Measurements from ENCODE around the gene SCG2. TPM values are rescaled to one million over a fixed set of nuclear protein-coding genes. Genes with fewer than 3 reads are reported as not detected.

The SCG2 gene
- total and polyA plus RNA-seq, 2 of the 4 experiments (the other 2 are of a cell fraction) = 0.36 to 0.46 TPM

DNA sequence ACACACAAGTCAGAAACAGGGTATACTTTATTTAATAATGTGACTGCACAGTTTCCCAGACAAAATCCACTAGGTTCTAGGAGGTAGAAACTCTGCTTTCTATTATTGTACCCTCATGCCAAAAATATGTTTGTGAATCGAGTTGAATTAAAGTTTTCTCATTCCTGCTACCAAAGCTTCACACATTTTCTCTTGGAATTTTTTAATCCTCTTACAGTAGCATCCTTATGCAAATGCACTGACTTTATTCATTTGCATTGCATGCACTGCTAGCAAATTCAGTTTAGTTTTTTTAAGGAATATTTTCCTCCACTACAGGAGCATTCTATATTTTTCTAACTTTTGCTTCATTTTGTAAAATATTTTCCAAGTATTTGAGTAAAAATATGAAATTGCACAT lies 4.8 kb upstream of the SCG2 start:
- no TSS peak for BruUV-seq (replicated peaks)
- H4K5ac ChIP-seq (ENCODE audit: low read depth, low read length) = no peak overlapping the region

More for the DNA sequence above, 4.8 kb upstream of the SCG2 start:
- DNase-seq = no peak
- Histone ChIP-seq H3K4me1 (ENCODE audit: control insufficient read depth, insufficient read depth, low read length) (no peaks in the 10 kb centered on the region; the same call in 1 of the 2 replicates), H2BK120ac (ENCODE audit: low read depth, low read length) (no peak overlapping the region), H3K23ac (ENCODE audit: low read depth, low read length) (no peak overlapping the region), H3K27me3 (ENCODE audit: control insufficient read depth, insufficient read depth, low read length) (no peaks in the 10 kb centered on the region), H3K27ac (ENCODE audit: insufficient read depth, low read length) (no peak overlapping the region), H3K9ac (ENCODE audit: low read depth, low read length) (no peak overlapping the region), H3K14ac (replicated peaks; ENCODE audit: low read depth, low read length) (no peak overlapping the region), H3K79me1 (ENCODE audit: low read depth in 1 of 2, low read length in 2 of 2) (no peaks in the 10 kb centered on the region), H3K4me2 (ENCODE audit: low read depth, low read length) (no peak overlapping the region), H3K4me3 (ENCODE audit: insufficient read depth, low read depth, low read length) (no peak overlapping the region), H4K20me1 (ENCODE audit: insufficient read depth, low read length) (no peaks in the 10 kb centered on the region), H3K4ac (ENCODE audit: low read depth, low read length) (no peak overlapping the region), H2AK9ac (replicated peaks; ENCODE audit: low read depth, low read length, poor library complexity) (no peak overlapping the region), H3K18ac (ENCODE audit: low read depth, low read length) (no peak overlapping the region), H3K9me1 (ENCODE audit: insufficient read depth, low read length) (no peaks in the 10 kb centered on the region; the same call in 1 of the 2 replicates), H4K91ac (ENCODE audit: insufficient read depth, low read depth, low read length) (no peak overlapping the region), H3K56ac (ENCODE audit: extremely low read depth, insufficient read depth, low read length) (no peak overlapping the region), H3K36me3 (ENCODE audit: control insufficient read depth, insufficient read depth, low read length) (no peaks in the 10 kb centered on the region), H2AFZ (replicated peaks; ENCODE audit: low read length, poor library complexity) (no peak overlapping the region), H2AK5ac (ENCODE audit: low read depth, low read length) (no peak overlapping the region), H3K9me3 (ENCODE audit: control insufficient read depth, insufficient read depth, low read length) (no peaks in the 10 kb centered on the region), H2BK15ac (ENCODE audit: low read depth, low read length) (no peak overlapping the region), H2BK20ac (ENCODE audit: low read depth, low read length) (no peak overlapping the region), H4K8ac (ENCODE audit: low read depth in 2 of 2, low read length in 2 of 2) (no peak overlapping the region), H2BK5ac (ENCODE audit: low read depth, low read length, poor library complexity, severe bottlenecking) (no peak overlapping the region)
- no CpG with 5 or more reads among the region's 1 CpG for WGBS, 2 experiments (ENCODE audit: extremely low coverage in 2 of 2, insufficient read length in 1 of 2)
- CTCF ChIA-PET = no interaction called here
- no peak for TF ChIP-seq CTCF (conservative IDR thresholded peaks at IDR 0.05; ENCODE audit: low read depth, low read length)
- TF ChIP-seq CHD1 (IDR thresholded peaks at IDR 0.05; ENCODE audit: low read depth, low read length) = no peak
- no peak for TF ChIP-seq MAZ (IDR thresholded peaks at IDR 0.05; ENCODE audit: borderline replicate concordance, low read depth, low read length)
- TF ChIP-seq, protein P1, sequence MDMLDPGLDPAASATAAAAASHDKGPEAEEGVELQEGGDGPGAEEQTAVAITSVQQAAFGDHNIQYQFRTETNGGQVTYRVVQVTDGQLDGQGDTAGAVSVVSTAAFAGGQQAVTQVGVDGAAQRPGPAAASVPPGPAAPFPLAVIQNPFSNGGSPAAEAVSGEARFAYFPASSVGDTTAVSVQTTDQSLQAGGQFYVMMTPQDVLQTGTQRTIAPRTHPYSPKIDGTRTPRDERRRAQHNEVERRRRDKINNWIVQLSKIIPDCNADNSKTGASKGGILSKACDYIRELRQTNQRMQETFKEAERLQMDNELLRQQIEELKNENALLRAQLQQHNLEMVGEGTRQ (IDR thresholded peaks at IDR 0.05; ENCODE audit: low read depth, low read length) = no peak
- no peak for TF ChIP-seq BHLHE40 (IDR thresholded peaks at IDR 0.05; ENCODE audit: low read depth, low read length)
- TF ChIP-seq RAD21 (IDR thresholded peaks at IDR 0.05; ENCODE audit: low read length) = no peak
- TF ChIP-seq MXI1 (IDR thresholded peaks at IDR 0.05; ENCODE audit: borderline replicate concordance, low read depth, low read length) = no peak
- TF ChIP-seq FOS (IDR thresholded peaks at IDR 0.05; ENCODE audit: low read depth, low read length) = no peak
- no peak for TF ChIP-seq CEBPB (IDR thresholded peaks at IDR 0.05; ENCODE audit: low read depth, low read length)
- no peak for TF ChIP-seq SMC3 (IDR thresholded peaks at IDR 0.05; ENCODE audit: low read depth, low read length)
- TF ChIP-seq POLR2A (IDR thresholded peaks at IDR 0.05; ENCODE audit: low read depth, low read length) = no peak
- TF ChIP-seq MAFK (IDR thresholded peaks at IDR 0.05; ENCODE audit: low read depth, low read length) = no peak
- TF ChIP-seq RCOR1 (IDR thresholded peaks at IDR 0.05; ENCODE audit: insufficient replicate concordance, low read length) = no peak
- no peak for TF ChIP-seq NFE2L2 (IDR thresholded peaks at IDR 0.05; ENCODE audit: low read depth, low read length)
- TF ChIP-seq ELK1 (IDR thresholded peaks at IDR 0.05; ENCODE audit: borderline replicate concordance, low read depth, low read length) = no peak
- no peak for TF ChIP-seq RFX5 (IDR thresholded peaks at IDR 0.05; ENCODE audit: low read depth, low read length)
- ATAC-seq (ENCODE audit: low read depth) = no peak
- dilution Hi-C loops (cut with HindIII; ENCODE audit: low sequenced_read_pairs, unreplicated experiment) = no loop called here
- intact Hi-C loops (cut with micrococcal nuclease) = loop anchor here (10.0 kb wide), 1 partner anchor 362 kb away; no protein-coding TSS in a partner anchor
- in situ Hi-C loops (cut with MboI; ENCODE audit: low sequenced_read_pairs) = loop anchor here (10.0 kb wide), 2 partner anchors 132 to 632 kb away; no protein-coding TSS in a partner anchor
- POLR2A ChIA-PET (ENCODE audit: unreplicated experiment) = no interaction called here

Data from IMR-90 (cell line).